ENCODE data around the gene SH3GLB1.

SH3GLB1 gene

DNA sequence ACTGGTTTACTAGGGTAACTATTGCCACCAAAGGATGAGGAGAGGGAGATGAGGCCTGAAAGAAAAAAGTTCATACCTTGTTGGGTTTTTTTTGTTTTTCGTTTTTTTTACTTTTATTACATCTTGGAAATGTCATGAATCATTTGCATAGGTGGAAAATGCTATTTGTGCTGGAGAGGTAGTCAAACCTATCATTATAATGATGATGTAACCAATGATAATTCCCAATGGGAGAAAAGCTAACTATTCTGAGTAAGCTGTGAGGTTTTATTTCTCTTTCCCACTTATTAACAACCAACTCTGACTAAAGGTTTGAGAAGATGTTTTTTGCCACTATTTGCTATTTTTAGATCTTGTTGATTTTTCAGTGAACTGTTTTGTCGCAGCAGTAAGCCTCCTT is 29.0 kb downstream of the SH3GLB1 start:
- no peak for DNase-seq (ENCODE audit: low read depth in 3 of 3, low spot score in 1 of 3)

DNA sequence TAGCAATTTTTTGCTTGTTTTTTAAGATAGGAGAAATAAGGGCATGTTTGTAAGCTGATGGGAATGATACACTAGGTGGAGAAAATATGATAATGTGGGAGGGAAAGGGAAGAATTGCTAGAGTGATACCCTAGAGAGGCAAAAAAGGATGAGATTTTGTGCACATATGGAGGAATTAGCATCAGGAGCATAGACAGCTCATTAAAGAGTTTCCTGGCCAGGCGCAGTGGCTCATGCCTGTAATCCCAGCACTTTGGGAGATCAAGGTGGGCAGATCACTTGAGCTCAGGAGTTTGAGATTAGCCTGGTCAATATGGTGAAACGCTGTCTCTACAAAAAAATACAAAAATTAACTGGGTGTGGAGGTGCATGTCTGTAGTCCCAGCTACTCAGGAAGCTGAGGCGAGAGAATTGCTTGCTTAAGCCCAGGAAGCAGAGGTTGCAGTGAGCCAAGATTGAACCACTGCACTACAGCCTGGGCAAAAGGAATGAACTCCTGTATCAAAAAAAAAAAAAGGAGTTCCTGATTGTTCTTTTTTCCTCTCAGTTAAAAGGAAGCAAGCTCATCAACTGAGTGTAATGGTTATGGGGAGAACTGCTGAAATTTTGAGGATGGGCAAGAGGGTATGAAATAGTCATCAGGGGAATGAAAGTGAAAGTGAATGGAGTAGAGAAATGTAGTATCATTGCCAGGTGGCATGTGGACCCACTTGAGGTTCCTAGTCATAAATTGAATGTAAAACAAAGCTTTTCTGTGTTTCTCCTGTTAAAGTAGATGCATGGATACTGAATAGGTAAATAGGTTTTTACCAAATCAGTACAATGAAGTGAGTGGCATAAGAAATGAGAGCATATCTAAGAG is 35.5 kb downstream of the SH3GLB1 start:
- no peak for DNase-seq (ENCODE audit: low read depth in 3 of 3, low spot score in 1 of 3)

DNA sequence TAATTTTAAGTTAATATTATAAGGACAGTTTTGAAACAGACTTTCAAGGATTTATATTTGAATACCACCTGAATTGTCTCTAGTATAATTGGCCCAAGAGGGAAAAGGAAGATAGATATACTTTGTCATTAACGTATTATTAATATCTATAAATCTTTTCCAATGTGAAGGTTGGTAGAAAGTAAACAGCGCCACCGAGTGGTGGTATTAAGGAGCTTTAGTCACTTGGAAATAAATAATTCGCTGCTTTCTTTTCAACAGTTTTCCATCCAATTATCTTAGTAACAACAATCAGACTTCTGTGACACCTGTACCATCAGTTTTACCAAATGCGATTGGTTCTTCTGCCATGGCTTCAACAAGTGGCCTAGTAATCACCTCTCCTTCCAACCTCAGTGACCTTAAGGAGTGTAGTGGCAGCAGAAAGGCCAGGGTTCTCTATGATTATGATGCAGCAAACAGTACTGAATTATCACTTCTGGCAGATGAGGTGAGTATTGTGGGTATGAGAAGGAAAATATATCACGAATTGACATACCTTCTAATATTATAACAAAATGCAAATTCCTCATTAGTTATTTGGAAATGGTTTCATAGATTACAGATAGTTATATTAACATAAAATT is 37.7 kb downstream of the SH3GLB1 start:
- peak in 2 of 3 donors; percentile 4 to 5 for DNase-seq (ENCODE audit: low read depth in 3 of 3, low spot score in 1 of 3)

DNA sequence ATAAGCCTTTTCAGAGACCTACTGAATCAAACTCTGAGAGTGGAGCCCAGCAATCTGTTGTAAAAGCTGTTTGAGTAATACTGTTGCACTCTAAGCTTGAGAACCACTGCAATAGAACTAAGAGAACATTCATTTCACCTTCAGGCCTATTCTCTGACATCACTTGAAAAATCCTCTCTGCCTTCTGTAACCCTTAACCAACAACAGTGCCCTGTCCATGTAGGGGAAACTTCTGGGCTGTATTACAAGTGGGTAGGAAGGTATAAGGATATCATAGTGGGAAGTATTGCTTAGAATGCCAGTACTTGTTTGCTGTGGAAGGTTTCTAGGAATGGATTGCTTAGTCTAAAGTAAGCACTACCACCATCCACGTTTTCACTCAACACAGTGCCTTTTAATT is 42.9 kb downstream of the SH3GLB1 start:
- DNase-seq (ENCODE audit: low read depth in 3 of 3, low spot score in 1 of 3) = no peak

DNA sequence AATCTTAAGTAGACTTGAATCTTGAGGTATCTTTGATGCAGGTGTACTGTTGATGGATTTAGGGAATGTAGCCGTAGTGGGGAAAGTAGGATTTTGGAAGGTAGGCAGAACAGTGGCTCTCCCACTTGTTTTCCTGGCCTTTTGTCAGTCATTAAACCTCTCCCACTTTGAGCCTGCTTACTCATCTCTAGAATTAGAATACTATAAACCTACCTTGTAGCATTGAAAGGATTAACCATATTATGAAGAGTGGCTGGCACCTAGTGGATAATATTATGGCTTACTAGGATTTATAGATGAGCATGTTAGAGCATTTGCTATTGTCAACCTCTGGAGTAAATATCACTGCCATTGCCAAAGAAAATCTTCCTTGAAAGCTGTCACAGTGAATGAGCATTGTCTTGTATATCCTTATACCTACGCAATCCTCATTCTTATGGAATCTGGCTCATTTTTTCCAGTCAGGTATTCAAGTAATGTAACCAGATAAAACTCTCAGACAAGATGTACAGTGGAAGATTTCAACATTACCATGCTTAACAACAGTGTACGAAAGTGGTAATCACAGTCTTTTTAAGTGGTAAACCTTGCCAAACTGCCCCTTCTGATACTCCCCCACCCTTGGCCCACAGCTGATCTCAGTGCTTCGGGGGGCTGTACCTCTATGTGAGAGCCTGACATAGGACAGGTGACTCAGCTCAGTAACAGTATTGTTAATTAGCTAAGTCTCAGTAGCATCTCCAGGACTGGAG is 44.4 kb downstream of the SH3GLB1 start:
- DNase-seq (ENCODE audit: low read depth in 3 of 3, low spot score in 1 of 3) = no peak

DNA sequence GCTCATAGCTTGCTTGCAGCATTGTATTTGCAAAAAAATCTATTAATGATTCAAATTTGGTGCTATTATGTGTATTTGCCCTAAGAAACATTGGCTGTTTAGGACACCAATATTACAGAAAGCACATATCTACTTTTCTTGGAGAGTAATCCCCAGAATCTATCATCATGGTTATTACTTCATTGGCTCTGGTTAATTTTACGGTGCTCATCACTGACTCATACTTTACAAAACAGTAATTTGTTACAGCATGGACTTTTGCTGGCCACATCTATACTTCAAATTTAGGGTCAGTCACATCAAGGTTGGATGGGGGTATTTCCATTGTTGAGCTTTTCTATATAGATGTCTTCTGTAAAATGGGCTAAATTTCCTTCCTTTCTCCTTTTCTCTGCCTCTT is 45.7 kb downstream of the SH3GLB1 start:
- DNase-seq (ENCODE audit: low read depth in 3 of 3, low spot score in 1 of 3) = no peak

DNA sequence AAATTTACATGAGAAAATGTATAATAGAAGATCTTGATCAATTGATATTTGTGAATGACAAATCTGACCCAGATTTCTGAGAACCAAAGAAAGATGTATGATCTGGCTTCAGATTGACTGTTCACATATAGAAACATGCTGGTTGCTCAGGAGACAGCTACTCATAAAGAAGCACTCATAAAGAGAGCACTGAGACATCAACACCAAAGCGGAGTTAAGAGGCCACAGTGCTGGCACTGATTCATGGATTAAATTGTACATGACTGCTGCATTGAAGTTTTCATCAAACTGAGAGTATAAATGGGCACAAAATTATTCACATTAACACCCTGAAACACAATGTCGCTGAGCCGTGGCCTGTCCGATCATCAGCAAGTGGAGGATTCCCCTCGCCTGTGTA is 46.2 kb downstream of the SH3GLB1 start:
- DNase-seq (ENCODE audit: low read depth in 3 of 3, low spot score in 1 of 3) = no peak

DNA sequence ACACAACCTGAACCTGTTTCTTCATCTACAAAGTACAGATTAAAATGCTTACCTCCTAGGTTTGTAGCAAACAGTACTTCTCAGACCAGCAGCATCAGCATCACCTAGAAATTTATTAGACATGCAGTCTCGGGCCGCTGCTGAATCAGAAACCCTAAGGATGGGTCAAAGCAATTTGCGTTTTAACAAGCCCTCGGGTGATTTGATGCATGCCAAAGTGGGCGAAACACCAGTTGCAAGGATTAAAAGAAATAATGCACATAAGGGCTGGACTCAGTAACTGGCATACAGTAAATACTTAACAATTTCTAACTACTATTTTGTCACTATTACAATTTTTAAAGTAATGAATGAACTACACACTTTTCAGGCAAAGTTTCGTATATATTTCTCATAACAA is 47.5 kb downstream of the SH3GLB1 start:
- DNase-seq (ENCODE audit: low read depth in 3 of 3, low spot score in 1 of 3) = no peak

DNA sequence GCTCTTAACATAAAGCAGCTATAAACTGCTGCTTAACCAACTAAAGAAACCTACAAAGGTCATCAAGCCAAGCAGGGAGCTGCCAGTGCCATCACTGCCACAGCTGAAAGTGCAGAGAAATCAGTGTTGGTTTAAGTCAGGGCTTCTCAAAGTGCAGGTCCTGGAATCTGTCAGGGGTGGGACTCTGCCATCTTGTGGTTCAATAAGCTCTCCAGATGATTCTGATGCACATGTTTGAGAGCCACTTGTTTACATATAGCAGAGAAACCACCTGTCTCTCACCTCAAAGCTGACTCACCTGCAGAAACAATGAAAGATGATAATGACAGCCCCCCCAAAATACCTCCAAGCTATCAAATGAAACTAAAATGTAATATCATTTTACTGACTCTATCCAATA is 49.3 kb downstream of the SH3GLB1 start:
- DNase-seq (ENCODE audit: low read depth in 3 of 3, low spot score in 1 of 3) = no peak

DNA sequence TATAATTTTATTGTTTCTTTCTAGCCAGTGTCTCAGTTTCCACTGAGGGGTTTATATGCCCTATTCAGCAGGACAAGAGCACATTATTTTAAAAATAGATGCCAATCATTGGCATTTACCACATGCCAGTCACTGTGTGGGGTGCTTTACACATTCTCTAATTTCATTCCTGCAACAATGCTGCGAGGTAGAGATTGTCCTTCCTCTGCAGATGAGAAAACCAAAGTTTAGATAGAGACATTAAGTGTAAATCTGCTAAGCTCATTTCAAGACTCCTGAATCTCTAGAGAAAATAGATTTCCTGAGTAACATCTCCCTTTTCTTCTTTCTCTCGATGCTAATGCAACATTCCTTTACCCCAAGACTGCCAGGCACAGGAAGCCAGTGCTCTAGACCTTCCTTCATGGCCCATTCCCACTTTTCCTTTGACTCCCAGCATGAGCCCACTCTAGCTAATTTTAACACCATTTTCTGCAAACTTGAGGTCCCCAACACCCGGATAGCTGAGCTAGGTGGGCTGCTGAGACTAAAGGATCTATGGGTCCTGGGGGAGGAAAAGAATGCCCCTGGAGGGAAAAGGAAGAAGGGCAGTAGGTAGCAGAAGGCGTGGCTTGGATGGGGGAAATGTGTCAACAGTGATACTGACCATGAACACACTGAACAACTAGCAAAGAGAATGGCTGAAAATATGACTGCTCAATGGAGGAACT is 50.0 kb downstream of the SH3GLB1 start:
- no peak for DNase-seq (ENCODE audit: low read depth in 3 of 3, low spot score in 1 of 3)

DNA sequence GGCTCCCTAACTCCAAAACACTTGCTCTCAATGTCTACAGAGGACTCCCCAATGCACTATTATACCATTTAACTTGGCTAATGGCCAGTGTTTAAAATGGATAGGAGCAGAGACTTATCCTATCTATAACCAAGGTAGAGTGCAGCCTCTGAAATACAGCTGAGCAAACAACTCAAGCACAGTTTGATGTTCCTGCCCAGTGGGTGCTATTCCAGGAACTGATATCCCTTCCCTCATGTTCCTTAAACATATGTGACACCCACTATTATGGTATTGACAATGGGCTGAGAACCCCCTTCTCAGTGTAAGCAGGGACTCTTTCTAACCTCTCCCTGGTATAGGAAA is 51.7 kb downstream of the SH3GLB1 start:
- DNase-seq (ENCODE audit: low read depth in 3 of 3, low spot score in 1 of 3) = no peak

DNA sequence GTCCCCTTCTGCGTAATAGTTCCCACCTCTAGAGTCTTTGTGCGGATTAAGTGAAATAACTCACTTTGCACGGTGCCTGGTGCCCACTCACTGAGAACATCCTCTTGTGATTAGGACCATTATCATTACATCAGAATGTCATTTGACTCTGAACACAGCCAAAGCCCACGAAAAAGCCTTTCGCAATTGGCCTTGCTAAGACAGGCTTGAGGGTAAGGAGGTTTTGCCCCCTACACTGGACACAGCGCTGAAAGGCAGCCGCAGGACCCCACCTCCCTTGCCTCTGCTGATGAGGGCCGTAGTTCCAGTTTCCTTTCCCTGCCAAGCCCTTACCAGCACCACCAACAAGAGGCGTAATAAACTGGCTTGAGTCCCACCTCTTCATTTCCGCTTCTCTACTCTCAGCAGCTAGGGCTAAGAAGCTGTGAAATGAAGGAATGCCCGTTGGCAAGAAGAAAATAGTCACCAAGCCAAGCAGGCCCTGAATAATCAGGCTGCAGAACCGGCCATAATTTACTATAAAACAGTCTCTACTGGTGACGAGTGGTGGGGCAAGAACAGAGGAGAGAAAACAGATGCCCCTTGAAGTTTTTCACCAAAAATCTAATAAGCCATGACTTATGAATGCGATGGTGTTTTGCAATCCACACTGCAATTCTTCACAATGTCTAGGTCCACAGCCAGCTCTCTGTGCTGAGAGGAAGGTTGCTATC is 53.1 kb downstream of the SH3GLB1 start:
- DNase-seq (ENCODE audit: low read depth in 3 of 3, low spot score in 1 of 3) = no peak

DNA sequence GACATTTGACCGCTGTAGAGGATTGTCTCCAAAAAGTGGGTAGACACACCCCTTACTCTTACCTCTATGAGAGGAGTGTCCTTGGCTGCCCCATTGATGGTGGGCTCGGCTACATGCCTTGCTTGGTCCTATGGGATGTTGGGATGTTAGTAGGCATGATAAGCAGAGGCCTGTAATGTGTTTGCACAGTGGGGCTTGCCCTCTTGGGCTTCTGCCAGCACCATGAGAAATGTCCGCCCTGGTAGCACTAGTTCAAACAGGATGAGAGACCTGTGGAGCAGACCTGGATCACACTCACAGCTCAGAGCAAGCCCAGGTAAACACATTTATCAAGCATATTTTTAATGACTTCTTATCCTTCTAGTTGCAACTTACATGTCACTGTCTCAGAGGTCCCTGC is 54.2 kb downstream of the SH3GLB1 start:
- DNase-seq (ENCODE audit: low read depth in 3 of 3, low spot score in 1 of 3) = no peak

DNA sequence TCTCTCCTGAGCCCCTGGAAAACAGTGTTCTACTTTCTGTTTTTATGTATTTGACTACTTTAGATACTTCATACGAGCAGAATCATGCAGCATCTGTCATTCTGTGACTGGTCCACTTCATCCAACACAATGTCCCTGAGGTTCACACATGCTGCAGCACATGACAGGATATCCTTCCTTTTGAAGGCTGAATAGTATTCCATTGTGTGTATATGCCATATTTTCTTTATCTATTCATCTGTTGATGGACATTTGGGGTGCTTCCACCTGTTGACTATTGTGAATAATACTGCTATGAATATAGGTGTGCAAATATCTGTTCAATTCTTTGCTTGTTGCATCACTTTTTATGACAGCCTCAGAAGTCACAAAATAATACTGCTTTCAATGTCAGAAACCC is 55.8 kb downstream of the SH3GLB1 start:
- DNase-seq (ENCODE audit: low read depth in 3 of 3, low spot score in 1 of 3) = no peak

DNA sequence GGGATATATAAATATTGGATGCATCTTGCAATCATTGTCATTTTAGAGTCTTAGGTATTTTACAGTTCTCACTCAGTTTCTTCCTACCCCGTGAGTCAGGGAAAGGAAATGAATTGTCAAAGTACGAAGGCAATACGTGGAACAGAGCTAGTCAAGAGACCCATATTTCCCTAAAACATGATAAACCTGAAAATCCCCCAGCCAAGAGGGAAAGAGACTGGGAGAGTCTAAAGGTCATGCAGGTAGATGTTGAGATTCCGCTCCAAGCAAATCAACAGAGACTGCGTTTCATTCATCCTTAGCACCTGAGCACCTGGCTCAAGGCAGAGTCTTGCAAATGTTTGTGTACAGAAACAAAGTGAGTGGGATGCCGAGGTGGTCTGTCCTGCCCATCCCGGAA is 58.0 kb downstream of the SH3GLB1 start:
- DNase-seq (ENCODE audit: low read depth in 3 of 3, low spot score in 1 of 3) = no peak

DNA sequence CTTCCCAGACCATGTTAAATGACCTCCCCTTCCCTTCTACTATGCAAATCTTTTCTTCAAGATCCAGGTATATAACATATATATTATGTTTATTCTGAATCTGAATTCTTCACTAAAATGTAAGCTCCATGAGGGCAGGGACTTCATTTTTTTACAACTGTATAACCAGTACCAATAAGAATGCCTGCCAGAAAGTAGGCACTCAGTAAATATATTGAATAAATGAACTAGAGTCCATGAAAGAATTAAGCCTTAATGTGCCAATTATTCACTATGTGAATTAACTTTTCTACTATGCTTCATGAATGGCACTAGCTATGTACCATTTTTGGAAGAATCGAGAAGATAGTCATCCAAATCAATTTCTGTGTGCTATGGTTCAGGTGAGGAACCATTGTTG is 60.1 kb downstream of the SH3GLB1 start:
- no peak for DNase-seq (ENCODE audit: low read depth in 3 of 3, low spot score in 1 of 3)

DNA sequence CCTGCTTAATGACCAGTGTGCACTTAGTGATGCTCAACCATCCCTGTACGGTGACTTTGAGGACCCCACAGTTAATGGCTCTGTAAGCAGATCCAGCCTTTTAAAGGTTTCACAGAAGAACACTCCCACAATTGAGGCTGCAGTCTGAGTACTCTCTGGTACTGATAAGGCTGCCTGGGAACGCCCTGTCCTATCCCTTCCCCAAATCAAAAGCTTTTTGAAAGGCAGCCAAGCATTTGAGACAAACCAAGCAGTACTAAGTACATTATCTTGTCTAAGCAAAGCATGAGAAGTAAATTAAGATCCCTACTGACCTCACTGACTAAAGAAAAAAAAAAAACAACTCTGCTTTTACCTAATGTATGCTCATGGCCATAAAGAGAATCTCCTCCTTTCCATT is 60.7 kb downstream of the SH3GLB1 start:
- DNase-seq (ENCODE audit: low read depth in 3 of 3, low spot score in 1 of 3) = no peak

DNA sequence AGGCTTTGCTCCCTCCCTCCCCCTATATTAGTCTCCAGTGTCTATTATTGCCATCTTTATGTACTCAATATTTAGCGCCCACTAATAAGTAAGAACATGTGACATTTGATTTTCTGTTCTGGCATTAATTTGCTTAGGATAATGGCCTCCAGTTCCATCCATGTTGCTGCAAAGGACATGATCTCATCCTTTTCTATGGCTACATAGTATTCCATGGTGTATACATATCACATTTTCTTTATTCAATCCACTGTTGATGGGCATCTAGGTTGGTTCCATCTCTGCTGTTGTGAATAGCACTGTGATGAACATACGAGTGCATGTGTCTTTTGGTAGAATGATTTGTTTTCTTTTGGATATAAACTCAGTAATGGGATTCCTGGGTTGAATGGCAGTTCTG is 61.3 kb downstream of the SH3GLB1 start:
- no peak for DNase-seq (ENCODE audit: low read depth in 3 of 3, low spot score in 1 of 3)

DNA sequence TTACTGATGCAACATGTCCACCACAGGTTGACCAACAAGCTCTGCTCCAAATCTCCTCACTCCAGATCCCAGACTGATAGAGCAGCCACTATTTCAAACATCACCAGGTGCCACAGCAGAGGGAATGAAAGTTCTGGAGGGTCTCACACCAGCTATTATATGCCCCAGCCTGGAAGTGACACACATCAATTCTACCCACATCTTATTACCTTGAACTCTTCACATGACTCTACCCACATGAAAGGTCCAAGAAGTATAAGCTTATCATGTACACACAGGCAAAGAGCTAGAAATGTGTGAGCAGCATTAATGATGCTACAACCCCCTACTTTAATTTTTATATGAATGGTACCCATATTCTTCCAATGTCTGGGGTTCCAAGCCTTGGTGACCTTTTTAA is 64.2 kb downstream of the SH3GLB1 start:
- DNase-seq (ENCODE audit: low read depth in 3 of 3, low spot score in 1 of 3) = no peak

DNA sequence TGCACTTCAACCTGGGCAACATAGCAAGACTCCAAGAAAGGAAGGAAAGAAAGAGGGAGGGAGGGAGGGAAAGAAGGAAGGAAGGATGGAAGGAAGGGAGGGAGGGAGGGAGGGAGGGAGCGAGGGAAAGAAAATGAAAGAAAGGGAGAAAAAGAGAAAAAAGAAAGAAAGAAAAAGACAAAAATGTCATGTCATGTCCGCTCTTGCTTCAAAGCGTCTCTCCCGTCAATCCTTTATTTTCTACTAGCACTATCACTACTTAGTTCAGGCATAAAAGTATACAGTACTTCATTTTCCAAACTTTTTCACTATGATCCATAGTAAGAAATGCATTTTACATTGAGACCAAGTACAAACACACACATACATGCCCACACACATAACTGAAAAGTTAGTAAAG is 64.7 kb downstream of the SH3GLB1 start:
- DNase-seq (ENCODE audit: low read depth in 3 of 3, low spot score in 1 of 3) = no peak

Data from stimulated activated CD4-positive, alpha-beta T cell treated with anti-CD3 and anti-CD28 coated beads, TNF-alpha, amount 100 ng/mL, for 1 hour (primary cell).